ENCODE measurements around the gene RAB25.

- TF ChIP-seq CTCF (conservative IDR thresholded peaks at IDR 0.05; ENCODE audit: low read depth, low read length) (no peak), EZH2phosphoT487 (IDR thresholded peaks at IDR 0.05; ENCODE audit: borderline replicate concordance, low read length) (no peak)
Observed at GRCh38 chr1:156021093-156021428, 39.9 kb upstream of the RAB25 start.

Measured in PC-3 (cell line).